GM21390 (cell line): Measurements from ENCODE around the gene SNAPC5.
"Not testable (repeated sequence)": the region's sequence is repeated elsewhere in the genome, so short reads cannot be mapped to it uniquely, and the experiment has no call there.

Experiments used
- ATAC-seq: cut with Tn5 transposase; IDR thresholded peaks from one replicate; pipeline ENCODE4 v1.9.1; 2021; ENCODE audit not compliant: unreplicated experiment

SNAPC5 gene, protein sequence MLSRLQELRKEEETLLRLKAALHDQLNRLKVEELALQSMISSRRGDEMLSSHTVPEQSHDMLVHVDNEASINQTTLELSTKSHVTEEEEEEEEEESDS

DNA sequence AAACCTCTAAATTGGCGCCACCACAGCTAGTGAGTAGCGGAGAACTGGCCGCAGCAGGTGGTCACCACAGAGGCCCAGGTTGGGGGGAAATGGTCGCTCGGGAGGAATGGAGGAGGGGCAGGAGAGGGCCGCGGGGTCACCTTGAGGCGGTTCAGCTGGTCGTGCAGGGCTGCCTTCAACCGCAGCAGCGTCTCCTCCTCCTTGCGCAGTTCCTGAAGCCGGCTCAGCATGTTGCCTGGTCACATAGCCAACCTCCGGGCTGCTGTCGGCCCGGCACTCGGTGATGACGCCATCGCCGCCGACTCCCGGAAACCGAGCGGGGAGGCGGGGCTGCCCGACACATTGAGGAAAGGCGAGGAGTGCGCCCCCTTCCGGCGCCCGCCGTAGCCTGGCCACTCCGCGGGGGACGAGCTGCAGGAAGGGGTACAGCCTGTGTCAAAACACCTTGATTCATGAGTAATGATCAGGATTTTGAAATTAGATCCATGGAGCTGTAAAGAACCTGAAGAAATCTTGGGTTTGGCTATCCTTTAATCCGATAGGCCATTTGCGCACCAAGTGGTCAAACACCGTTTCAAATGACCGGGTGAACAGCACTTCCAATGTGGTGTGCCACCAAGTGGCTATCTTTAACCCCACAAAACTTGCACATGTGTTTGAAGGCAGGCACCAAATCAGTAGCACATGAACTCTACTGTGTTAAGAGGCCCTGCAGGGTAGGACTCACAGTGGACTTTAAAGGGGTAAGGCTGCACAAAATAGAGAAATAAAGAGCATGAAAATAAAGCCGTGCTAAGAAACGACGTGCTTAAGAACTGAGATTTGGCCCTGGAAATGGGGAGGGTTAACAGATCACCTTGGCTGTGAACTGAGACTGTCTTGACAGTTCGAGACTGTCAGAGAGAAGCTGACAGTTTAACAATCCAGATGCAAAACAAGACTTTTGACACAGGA, at the start of gene SNAPC5:
SNAPC5 (minus strand) TSS at position 261 of the 954 bp plus-strand sequence; CDS start at position 230, 31 bp downstream.
- ATAC-seq, result peak; percentile 77

DNA sequence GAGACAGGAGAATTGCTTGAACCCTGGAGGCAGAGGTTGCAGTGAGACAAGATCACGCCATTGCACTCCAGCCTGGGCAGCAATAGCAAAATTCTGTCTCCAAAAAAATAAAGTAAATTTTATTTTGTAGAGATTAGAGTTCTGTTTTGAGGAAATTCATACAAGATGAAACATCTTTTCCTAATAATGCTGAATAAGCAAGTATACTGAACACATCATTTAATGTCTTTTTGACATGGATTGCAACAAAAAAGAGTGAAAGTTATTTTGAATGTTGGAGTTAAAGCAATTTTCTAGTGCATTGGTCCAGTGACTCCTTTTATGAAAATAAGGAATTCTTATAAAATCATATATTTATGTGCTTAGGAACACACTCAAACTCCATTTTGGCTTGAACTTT, 47.7 kb upstream of the SNAPC5 start:
- no peak for ATAC-seq

DNA sequence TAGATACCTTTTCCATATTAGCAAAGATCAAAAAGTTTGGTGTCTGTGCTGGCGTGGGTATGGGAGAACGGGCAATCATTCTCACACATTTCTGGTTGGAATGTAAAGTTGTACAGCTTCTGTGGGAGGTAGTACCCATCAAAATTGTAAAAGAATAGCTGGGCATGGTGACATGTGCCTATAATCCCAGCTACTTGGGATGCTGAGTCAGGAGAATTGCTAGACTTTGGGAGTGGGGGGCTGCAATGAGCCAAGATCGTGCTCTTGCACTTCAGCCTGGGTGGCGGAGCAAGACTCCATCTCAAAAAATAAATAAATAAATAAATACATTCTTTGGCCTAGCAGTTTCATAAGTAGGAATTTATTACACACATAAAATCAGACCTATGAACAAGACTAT, 45.3 kb upstream of the SNAPC5 start:
- ATAC-seq, result no peak

DNA sequence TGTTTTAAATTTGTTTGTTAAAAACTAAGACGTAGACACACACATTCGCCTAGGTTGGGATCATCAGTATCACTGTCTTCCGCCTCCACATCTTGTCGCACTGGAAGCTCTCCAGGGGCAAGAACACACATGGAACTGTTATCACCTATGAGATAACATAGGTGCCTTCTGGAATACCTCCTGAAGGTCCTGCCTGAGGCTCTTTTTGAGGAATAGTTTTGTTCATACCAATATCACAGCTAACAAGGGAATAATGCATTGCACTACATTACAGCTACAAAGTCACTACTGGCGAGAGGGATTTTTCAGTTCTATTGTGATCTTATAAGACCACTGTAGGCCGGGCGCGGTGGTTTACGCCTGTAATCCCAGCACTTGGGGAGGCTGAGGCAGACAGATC, 37.5 kb upstream of the SNAPC5 start:
- no peak for ATAC-seq

DNA sequence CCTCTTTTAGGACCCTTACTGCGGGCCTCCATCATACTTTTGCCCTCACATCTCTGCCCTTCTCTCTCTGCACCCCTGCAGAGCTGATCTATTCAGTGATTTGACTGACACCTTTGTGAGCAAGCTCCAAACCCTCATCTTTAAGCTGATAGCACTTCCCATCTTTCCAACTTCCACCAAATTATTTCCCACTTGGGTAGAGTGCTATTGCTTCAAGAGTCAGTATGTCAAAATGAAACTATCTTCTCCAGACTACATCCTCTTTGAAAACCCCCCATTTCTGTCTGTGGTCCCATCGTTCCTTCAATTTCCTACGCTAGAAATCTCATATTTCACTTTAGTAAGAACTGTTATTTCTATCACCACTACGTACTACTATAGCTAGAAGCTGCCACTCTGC, 27.3 kb upstream of the SNAPC5 start:
- no peak for ATAC-seq

DNA sequence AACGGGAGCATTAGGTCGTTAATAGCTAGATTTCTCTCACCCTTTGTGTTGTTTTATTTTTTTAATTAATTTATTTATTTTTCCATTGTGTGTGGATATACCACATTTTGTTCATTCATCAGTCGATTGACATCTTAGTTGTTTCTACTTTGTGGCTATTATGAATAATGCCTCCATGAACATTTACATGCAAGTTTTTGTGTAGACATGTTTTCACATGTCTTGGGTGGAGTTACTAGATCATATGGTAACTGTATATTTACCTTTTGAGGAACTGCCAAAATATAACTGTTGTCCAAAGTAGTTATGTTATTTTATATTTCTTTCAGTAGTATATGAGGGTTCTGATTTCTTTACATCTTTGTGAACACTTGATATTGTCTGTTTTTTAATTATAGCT, 26.4 kb upstream of the SNAPC5 start:
- ATAC-seq, result no peak

DNA sequence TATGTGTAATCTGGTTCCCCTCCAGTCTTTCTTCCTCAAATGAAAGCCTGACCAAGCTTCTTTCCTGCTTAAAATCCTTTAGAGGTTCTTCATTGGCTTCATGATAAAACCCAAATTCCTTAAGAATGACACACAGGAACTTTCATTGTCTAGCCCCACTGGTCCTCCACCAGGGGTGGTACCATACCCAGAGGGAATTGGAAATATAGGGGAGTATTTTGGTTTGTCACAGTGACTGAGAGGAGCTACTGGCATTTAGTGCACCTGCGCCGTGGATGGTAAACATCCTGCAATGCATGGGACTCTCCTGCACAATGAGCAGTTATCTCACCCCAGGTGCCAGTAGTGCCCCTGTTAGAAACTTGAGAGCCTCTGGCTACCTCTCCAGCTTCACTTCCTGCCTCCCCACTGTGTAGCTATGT, 18.4 kb upstream of the SNAPC5 start:
- ATAC-seq, result no peak

DNA sequence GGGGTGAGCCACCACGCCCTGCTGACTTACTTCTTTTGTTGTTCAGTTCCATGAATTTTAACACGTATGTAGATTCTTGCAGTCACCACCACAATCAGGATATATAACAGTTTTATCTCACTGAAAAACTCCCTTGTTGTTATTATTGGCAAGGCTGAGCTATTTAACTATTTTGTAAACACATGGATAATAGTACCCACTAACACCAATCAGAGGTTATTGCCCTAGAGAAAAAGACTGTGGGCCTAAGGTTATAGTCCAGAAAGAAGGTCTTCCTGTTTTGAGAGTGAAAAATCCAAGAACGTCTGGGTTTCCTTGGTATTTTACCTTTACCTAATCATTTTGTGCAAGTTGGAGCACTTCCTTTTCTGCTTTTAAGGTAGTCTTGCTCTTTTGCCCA, 17.0 kb upstream of the SNAPC5 start:
- ATAC-seq, result no peak

DNA sequence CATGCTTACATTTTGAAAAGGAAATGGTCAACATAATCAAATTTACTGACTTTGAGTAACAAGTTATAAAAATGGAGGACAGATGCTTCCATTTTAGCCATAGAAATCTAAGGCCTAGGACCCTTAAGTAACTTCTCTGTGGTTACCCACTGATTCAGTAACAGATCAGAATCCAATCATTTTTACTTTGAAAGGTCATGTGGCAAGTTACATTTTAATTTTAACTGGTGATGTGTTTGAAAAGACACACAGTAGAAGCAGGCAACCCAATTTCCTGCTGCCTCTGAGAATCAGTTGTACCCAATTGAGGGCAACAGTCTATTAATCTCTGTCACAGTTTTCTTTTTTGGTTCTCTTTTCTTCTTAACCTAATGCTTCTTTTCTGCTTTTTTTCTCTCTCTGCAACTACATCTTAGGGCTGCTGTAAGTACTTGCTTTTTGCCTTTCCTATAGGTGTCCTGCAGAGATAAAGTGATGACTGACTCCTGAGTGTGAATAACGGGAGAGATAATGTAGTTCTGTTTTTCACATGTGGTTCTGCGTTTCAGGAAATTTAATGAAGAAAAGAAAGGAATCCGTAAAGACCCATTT, 10.8 kb upstream of the SNAPC5 start:
- ATAC-seq, result no peak

DNA sequence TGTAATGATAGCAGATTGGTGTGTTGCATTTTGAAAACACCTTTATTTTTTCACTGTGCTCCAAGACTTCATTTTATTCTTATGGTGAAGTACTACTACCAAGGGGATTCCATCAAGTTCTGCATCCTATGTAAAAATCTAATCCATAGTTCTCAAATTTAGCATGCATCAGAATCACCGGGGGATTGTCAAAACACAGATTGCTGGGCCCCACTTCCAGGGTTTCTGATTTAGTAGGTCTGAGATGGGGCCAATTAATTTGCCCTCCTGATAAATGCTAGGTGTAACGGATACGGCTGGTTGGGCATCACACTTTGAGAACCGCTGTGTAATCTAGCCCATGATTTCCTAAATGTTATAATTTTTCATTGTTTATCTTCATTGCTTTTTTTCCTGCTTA, 8.3 kb upstream of the SNAPC5 start:
- ATAC-seq, result no peak

DNA sequence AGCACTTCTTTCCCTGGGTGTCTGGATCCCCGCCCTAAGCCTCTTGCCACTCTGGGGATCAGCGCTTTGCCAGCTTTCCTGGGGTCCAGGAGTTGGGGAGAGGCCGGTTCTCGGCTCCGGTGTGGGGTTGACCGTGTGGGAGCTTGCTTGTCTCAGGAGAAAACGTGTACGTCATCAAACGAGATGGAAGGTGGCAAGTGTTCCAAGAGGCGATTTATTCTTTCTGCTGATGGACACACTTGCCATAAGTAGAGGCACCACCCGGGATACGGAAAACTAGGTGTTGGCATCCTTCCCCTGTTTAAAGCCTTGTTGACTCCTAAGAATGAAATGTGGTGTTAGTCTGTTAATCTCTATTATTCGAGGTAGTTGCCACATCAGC, 7.9 kb upstream of the SNAPC5 start:
- ATAC-seq, result peak; percentile 27

DNA sequence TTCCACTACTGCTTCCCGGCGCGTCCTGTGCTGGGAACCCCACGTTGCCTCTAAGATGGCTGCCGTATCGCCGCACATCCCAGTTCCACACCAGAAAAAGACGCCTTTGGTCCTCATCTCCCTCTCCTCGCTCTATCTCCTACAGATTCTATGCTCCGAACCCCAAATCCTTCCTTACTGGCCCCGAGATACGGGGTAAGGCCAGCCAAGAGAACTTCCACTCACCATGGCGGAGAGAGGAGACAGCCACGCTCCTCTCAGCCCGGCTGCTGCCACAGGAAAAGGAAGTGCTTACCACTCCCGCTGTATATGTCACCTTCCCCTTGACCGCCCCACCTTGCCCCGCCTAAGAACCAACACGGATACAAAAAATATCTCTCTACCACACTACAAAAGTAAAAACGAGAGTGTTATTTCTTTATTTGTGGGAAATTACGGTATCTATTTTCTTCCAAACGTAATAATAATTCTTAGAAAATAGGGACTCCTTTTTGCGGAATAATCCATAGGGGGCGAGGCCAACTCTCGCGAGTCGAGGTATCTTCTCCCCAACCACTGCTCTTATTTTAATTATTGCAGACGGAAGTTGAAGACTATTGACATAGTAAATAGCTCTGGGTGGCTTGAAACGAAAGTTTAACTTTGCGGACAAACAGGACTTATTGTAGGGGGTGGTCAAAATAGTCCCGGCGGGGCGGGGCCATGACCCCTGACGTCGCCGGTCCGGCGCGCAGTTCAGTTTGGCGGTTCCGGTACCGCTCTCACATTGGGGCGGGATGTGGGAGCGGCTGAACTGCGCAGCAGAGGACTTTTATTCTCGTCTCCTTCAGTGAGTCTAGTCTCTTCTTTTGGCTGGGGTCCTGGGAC, 7.2 kb upstream of the SNAPC5 start, which contains the start of the genes RPL4 and ZWILCH:
RPL4 (minus strand) TSS at position 293 of the 867 bp plus-strand sequence; CDS start at position 228, 65 bp downstream.
ZWILCH (plus strand) TSS at position 764 of the 867 bp plus-strand sequence; CDS start at position 777, 13 bp downstream.
- peak; percentile 63 for ATAC-seq

DNA sequence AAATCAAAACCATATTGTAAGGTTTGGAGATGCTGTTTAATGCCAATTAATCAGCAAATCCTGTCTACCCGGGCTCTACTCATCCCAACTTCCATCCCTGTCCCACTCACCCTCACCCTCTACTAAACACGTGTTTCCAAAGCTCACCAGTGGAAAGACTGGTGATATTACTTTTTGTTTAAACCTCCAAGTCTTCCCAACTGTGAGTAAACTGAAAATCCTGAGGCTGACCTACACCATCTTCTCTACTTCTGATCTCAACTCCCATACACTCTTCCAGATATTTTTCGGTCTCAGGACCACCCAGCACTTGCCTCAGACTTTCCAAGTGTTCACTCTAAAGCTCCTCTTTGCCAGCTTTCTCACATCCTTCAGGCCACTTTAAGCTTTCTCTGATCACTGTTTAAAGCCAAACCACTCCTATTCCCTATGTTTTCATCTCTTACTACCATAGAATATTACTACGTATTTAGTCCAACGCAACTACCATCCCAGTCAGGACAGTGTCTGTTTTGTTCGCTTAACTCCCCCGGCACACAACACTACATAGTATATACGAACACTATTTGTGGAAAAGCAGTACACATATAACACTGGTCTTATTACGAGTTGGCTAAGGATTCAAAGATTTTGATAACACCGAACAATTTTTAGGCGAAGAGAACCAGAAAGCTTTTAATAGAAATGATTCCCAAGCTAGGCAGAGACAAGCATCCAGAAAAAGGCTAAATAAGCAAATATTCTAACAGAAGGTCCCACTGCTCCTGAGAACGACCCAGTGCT, 6.4 kb upstream of the SNAPC5 start:
- ATAC-seq, result no peak

DNA sequence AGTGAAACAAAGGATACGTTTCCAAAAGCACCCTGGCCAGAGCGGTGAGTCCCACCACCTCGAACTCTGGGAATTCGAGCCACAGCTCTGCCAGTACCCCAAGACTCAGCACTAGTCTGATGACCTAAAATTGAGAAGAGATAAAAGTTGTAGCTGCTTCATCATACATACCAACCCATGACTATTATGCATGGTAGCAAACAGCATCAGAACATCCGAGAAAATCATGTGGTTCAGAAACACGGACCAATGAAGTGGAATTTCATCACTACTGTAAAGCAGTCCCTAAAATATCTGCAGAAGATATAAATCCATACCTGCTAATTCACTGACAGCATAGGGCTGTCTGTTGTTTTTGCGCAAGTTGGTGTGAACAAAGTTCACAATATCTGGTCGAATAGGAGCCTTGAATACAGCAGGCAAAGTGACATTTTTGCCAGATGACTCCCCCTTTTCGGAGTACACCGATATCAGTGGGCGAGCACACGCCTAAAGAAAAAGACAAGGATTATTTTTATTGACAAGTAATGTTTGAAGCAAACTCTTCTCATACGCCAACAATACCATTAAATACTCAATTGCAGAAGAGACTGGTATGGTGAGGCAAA, 5.6 kb upstream of the SNAPC5 start:
- ATAC-seq, result not testable (repeated sequence)

DNA sequence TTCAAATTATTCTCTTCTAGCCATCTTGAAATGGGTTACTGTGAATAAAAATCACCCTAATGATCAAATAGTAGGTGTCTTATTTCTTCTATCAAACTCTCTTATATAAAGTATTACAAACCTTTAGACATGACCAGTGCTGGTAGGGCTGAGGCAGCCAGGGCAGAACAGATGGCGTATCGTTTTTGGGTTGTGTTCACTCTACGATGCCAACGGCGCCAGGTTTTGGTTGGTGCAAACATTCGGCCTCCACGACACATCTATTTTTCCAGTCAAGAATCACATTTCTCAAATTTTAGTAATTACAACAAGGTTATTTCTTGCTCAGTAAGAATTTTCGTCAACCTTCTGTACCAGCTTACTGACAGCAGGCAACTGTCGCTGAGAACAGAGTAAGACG, 4.9 kb upstream of the SNAPC5 start:
- ATAC-seq, result no peak

DNA sequence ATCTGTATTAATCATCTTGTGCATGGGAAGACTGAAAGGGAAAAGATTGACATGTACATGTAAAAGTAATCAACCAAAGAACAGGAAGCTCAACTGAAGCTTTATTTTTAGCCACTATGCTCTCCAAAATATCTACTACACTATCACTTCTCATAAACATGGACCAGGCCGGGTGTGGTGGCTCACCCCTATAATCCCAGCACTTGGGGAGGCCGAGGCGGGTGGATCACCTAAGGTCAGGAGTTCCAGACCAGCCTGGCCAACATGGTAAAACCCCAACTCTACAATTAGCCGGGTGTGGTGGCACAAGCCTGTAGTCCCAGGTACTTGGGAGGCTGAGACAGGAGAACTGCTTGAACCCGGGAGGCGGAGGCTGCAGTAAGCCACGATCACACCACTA, 2.8 kb upstream of the SNAPC5 start:
- ATAC-seq, result not testable (repeated sequence)

DNA sequence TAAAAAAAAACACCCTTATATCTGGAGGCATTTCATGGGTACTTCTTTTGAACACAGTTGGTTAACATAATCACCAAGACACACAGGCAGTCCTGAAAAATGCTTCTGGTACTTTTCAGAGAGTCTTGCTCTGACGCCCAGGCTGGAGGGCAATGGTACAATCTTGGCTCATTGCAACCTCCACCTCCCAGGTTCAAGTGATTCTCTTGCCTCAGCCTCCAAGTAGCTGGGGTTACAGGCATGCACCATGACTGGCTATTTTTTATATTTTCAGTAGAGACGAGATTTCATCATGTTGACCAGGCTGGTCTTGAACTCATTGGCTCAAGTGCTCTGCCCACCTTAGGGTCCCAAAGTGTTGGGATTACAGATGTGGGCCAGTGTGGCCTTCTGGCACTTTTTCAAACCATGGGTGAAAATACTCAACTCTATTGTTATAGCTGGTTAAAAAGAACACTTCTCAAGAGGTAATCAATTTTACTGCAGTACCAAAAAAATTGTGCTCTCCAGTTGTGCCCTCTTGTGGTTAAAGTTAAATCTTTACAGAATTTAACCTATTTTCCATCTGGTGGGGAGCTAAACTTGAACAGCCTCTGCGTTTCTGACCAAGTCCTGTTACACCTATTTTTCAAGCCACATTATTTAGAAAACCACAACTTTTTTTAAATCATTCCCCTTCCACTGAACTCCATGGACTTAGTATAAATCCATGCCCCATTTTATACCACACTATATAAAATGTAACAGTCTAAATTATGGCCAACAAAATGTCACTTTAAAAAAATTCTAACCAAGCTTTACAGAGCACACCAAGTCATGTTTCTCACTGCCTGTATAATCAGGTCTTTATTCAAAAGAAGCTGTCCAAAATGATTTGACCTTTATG, 1.2 kb upstream of the SNAPC5 start:
- no peak for ATAC-seq

DNA sequence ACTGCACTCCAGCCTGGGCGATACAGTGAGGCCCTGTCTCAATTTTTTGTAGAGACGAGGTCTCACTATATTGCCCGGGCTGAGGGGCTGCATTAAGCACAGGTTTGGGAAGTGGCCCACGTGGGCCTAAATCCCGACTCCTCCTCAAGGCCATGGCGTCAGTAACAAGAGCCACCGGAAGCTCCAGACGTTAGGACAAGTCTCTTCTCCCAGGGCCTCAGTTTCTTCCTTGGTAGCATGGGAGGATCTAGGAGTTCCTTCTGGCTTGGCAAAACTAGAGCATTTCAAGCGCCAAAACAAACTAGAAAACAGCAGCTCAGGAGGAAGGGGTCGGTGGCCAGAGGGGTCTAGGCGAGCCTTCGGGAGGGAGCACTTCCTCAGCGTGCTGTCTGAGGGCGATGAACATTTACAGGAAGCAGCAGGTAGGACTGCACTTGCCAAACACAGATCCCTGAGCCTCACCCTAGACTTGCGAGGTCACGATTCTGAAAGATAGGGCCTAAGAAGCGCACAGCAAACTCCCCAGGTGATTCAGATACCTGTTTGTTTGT, 536 bp downstream of the SNAPC5 start:
- no peak for ATAC-seq
